Sigmoid colon (tissue), 4 donors: ENCODE data around the gene ZNF474.

Experiments used
- CTCF ChIP-seq, 4 experiments: fragments of 450-650 bp in 3 of 4; fragments of 200-600 bp in 1 of 4; IDR thresholded peaks; one replicate each; pipeline ENCODE4 v1.5.1; 2016 to 2019; ENCODE audit warnings: antibody characterized with exemption in 4 of 4, mild to moderate bottlenecking in 3 of 4, moderate library complexity in 2 of 4
- EP300 ChIP-seq, 4 donors: sonication (generic); formaldehyde crosslinking; IDR thresholded peaks; one replicate each; pipeline ENCODE4 v1.6.1; 2017; ENCODE audit warnings: antibody characterized with exemption in 4 of 4
- POLR2A ChIP-seq, 2 donors: fragments of 450-650 bp; IDR thresholded peaks; one replicate each; pipeline ENCODE4 v1.6.1; 2016; ENCODE audit warnings: antibody characterized with exemption in 2 of 2, mild to moderate bottlenecking in 2 of 2, moderate library complexity in 2 of 2

- TF ChIP-seq CTCF (IDR thresholded peaks at IDR 0.05) (peak in 3 of 4 experiments; percentile 38 to 55 (median 51)), EP300 (IDR thresholded peaks at IDR 0.05) (no peak), POLR2A (IDR thresholded peaks at IDR 0.05) (no peak)
Measured at GRCh38 chr5:122091936-122092600, 37.3 kb upstream of the ZNF474 start.
